Neural crest cell (in vitro differentiated cells): ENCODE measurements around the gene OPHN1. TPM values are rescaled to one million over a fixed set of nuclear protein-coding genes. Genes with fewer than 3 reads are reported as not detected.

Experiments used
- DNase-seq: peaks from one replicate; pipeline ENCODE4 v3.0.0; 2021; ENCODE audit warnings: low read depth, mixed read lengths, low spot score
- H3K27ac Mint-ChIP-seq: one replicate; pipeline ENCODE4 v1.8.0; 2021; ENCODE audit warnings: mild to moderate bottlenecking, mixed read lengths; ENCODE audit not compliant: unreplicated experiment
- H3K27me3 Mint-ChIP-seq: 2 replicates; pipeline ENCODE4 v1.8.0; 2021; ENCODE audit warnings: low read depth, mild to moderate bottlenecking, mixed read lengths
- H3K36me3 Mint-ChIP-seq: 2 replicates; pipeline ENCODE4 v1.8.0; 2021; ENCODE audit warnings: low read depth, mild to moderate bottlenecking, mixed read lengths
- H3K4me1 Mint-ChIP-seq: 2 replicates; pipeline ENCODE4 v1.8.0; 2021; ENCODE audit warnings: mixed read lengths
- H3K4me3 Mint-ChIP-seq: one replicate; pipeline ENCODE4 v1.8.0; 2021; ENCODE audit warnings: mild to moderate bottlenecking, mixed read lengths
- H3K9me3 Mint-ChIP-seq: 2 replicates; pipeline ENCODE4 v1.8.0; 2021; ENCODE audit warnings: mixed read lengths
- CTCF ChIP-seq: fragments of 200-600 bp; sonication (generic); conservative IDR thresholded peaks from 2 replicates; pipeline ENCODE4 v1.5.0; 2021; ENCODE audit warnings: antibody characterized with exemption, mild to moderate bottlenecking
- total RNA-seq: library from RNA; stranded (reverse); gene quantifications from 2 replicates; pipeline ENCODE4 v1.2.1, GENCODE V29; 2021

OPHN1 gene
- total RNA-seq, 1 donor from 2014 or later: 9.4 TPM

- TF ChIP-seq CTCF: no peak
- Mint-ChIP-seq H3K9me3 (peaks cover 14% of the 10 kb centered on the region), H3K36me3 (peaks cover 15% of the 10 kb centered on the region), H3K27ac (no peak overlapping the region), H3K4me3 (no peak overlapping the region), H3K4me1 (peaks cover 11% of the 10 kb centered on the region), H3K27me3 (no peaks in the 10 kb centered on the region)
- no peak for DNase-seq
These were observed 334.9 kb downstream of the OPHN1 start for GRCh38 chrX:68098431-68098830.

- H3K9me3 Mint-ChIP-seq: peaks cover 3% of the 10 kb centered on the region
- H3K27ac Mint-ChIP-seq: no peak overlapping the region
- no peaks in the 10 kb centered on the region for H3K4me1 Mint-ChIP-seq
- no peaks in the 10 kb centered on the region for H3K27me3 Mint-ChIP-seq
- DNase-seq: no peak
- peaks cover 7% of the 10 kb centered on the region for H3K36me3 Mint-ChIP-seq
- H3K4me3 Mint-ChIP-seq: no peak overlapping the region
- TF ChIP-seq CTCF: no peak
These were observed 343.0 kb downstream of the OPHN1 start for GRCh38 chrX:68090266-68090665.

GRCh38 chrX:68087526-68087925, 345.8 kb downstream of the OPHN1 start:
- no peaks in the 10 kb centered on the region for H3K4me1 Mint-ChIP-seq
- TF ChIP-seq CTCF: no peak
- no peak overlapping the region for H3K27ac Mint-ChIP-seq
- peaks cover 8% of the 10 kb centered on the region for H3K36me3 Mint-ChIP-seq
- DNase-seq: no peak
- H3K4me3 Mint-ChIP-seq: no peak overlapping the region
- H3K27me3 Mint-ChIP-seq: no peaks in the 10 kb centered on the region
- H3K9me3 Mint-ChIP-seq: peaks cover 3% of the 10 kb centered on the region

GRCh38 chrX:68086709-68087108, 346.6 kb downstream of the OPHN1 start:
- Mint-ChIP-seq H3K27me3 (no peaks in the 10 kb centered on the region), H3K27ac (no peak overlapping the region), H3K36me3 (peaks cover 14% of the 10 kb centered on the region), H3K4me1 (no peaks in the 10 kb centered on the region), H3K4me3 (no peak overlapping the region), H3K9me3 (peaks cover 7% of the 10 kb centered on the region)
- no peak for TF ChIP-seq CTCF
- DNase-seq: no peak

DNA sequence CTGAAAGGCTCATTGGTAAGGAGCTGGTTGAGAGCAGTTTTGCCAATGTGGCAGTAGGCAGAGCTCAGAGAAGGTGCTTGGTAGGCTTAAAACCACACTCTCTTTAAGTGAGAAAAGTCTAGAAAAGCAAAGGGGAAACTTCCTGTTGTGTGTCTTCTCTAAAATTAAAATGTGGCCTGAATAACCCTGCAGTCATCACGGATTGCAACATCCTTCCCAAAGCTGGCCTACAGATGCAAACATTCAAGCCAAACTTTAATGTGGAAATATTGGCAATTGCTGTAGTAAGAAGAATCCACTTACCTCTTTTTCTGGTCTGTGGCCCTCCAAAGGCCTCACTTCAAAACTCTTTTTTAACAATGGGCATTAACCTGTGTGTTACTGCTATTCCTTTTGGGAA, 348.5 kb downstream of the OPHN1 start:
- H3K4me3 Mint-ChIP-seq: no peak overlapping the region
- peaks cover 11% of the 10 kb centered on the region for H3K9me3 Mint-ChIP-seq
- DNase-seq: no peak
- no peak overlapping the region for H3K27ac Mint-ChIP-seq
- peaks cover 27% of the 10 kb centered on the region for H3K36me3 Mint-ChIP-seq
- H3K4me1 Mint-ChIP-seq: no peaks in the 10 kb centered on the region
- no peak for TF ChIP-seq CTCF
- H3K27me3 Mint-ChIP-seq: no peaks in the 10 kb centered on the region

DNA sequence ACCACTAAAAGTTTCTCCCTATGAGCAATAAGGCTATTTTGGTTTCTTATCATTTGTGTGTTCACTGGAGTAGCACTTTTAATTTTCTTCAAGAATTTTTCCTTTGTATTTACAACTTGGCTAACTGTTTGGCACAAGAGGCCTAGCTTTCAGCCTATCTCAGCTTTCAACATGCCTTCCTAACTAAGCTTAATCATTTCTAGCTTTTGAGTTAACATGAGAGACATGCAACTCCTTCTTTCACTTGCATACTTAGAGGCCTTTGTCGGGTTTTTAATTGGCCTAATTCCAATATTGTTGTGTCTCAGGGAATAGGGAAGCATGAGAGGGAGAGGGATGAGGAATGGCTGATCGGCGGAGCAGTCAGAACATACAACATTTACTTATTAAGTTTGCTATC, 349.8 kb downstream of the OPHN1 start:
- Mint-ChIP-seq H3K27me3 (no peaks in the 10 kb centered on the region), H3K36me3 (peaks cover 34% of the 10 kb centered on the region), H3K27ac (no peak overlapping the region), H3K4me3 (no peak overlapping the region), H3K4me1 (no peaks in the 10 kb centered on the region), H3K9me3 (peaks cover 15% of the 10 kb centered on the region)
- no peak for TF ChIP-seq CTCF
- no peak for DNase-seq
